RCC 7860 (cell line): Measurements from ENCODE around the gene CKLF.
A peak's percentile ranks its signal among the peaks of the same experiment; 100 is the strongest.
"Not testable (repeated sequence)": the region's sequence is repeated elsewhere in the genome, so short reads cannot be mapped to it uniquely, and the experiment has no call there.

Experiments
- DNase-seq: peaks from one replicate; pipeline ENCODE4 v3.0.0-alpha.2; 2015; ENCODE audit warnings: low spot score
- FAIRE-seq: peaks from 2 replicates; lab custom pipeline; 2012; peaks lifted over from hg19 to GRCh38; lab: Jason Lieb, UNC

The CKLF gene

GRCh38 chr16:66592241-66592640, 39.9 kb downstream of the CKLF start:
- FAIRE-seq = no peak
- DNase-seq = no peak

- no peak for DNase-seq
- no peak for FAIRE-seq
Observed at GRCh38 chr16:66592814-66593213, 40.4 kb downstream of the CKLF start.

GRCh38 chr16:66594739-66595138, 42.4 kb downstream of the CKLF start:
- DNase-seq (no peak), FAIRE-seq (no peak)

- not testable (repeated sequence) for DNase-seq, FAIRE-seq
Observed at GRCh38 chr16:66596559-66596958, 44.2 kb downstream of the CKLF start.

GRCh38 chr16:66596986-66597848, 44.8 kb downstream of the CKLF start:
- FAIRE-seq = no peak
- DNase-seq = no peak

GRCh38 chr16:66598111-66598510, 45.7 kb downstream of the CKLF start:
- DNase-seq (no peak), FAIRE-seq (no peak)

GRCh38 chr16:66599726-66600125, 47.4 kb downstream of the CKLF start:
- no peak for FAIRE-seq

GRCh38 chr16:66600477-66600876, 48.1 kb downstream of the CKLF start:
- DNase-seq = no peak
- FAIRE-seq = no peak

More at GRCh38 chr16:66599726-66600125, 47.4 kb downstream of the CKLF start:
- no peak for DNase-seq

GRCh38 chr16:66601471-66601870, 49.1 kb downstream of the CKLF start:
- DNase-seq (no peak), FAIRE-seq (no peak)

- FAIRE-seq (no peak), DNase-seq (no peak)
Observed at GRCh38 chr16:66603537-66604375, 51.4 kb downstream of the CKLF start.

GRCh38 chr16:66604376-66605176, 52.2 kb downstream of the CKLF start, which contains the start of gene CMTM3:
Gene CMTM3 (plus strand): TSS chr16:66604704. CDS start chr16:66604806, 102 bp downstream.
- FAIRE-seq (no peak), DNase-seq (no peak)

- FAIRE-seq (no peak), DNase-seq (no peak)
Observed at GRCh38 chr16:66605177-66605978, 53.0 kb downstream of the CKLF start.

- FAIRE-seq (no peak), DNase-seq (no peak)
Observed at GRCh38 chr16:66605979-66606751, 53.8 kb downstream of the CKLF start.

GRCh38 chr16:66608241-66609138, 56.1 kb downstream of the CKLF start:
- FAIRE-seq (peak; percentile 66), DNase-seq (peak; percentile 85)

GRCh38 chr16:66609139-66609510, 56.7 kb downstream of the CKLF start:
- DNase-seq (no peak), FAIRE-seq (no peak)

- no peak for FAIRE-seq
Observed at GRCh38 chr16:66610111-66610820, 57.9 kb downstream of the CKLF start.

GRCh38 chr16:66611911-66612310, 59.5 kb downstream of the CKLF start:
- not testable (repeated sequence) for DNase-seq, FAIRE-seq

More at GRCh38 chr16:66610111-66610820, 57.9 kb downstream of the CKLF start:
- DNase-seq = no peak

GRCh38 chr16:66612422-66612821, 60.0 kb downstream of the CKLF start:
- DNase-seq (no peak), FAIRE-seq (no peak)
